HEK293 (cell line): ENCODE data around the gene FAAH.

Source experiments
- CTCF ChIA-PET: fragments of 350-600 bp; formaldehyde crosslinking; extraction: SDS; loops from one replicate; lab custom pipeline; 2021; ENCODE audit warnings: antibody characterized with exemption; lab: Yijun Ruan, JAX
- POLR2A ChIA-PET: fragments of 300-600 bp; formaldehyde crosslinking; extraction: SDS; loops from one replicate; lab custom pipeline; 2020; ENCODE audit warnings: antibody characterized with exemption, inconsistent platforms; lab: Yijun Ruan, JAX
- H3K27ac ChIP-seq: fragments of 200-500 bp; sonication (Bioruptor generic); 2 replicates; pipeline ENCODE4 v1.5.1; 2014; ENCODE audit warnings: low read depth, low read length, control low read depth, inconsistent platforms; ENCODE audit errors: extremely low read depth
- H3K36me3 ChIP-seq, 2 experiments: fragments of 200-500 bp in 1 of 2; sonication (Bioruptor generic) in 1 of 2; 1 replicate in 1 of 2; 2 replicates in 1 of 2; pipeline ENCODE4 v1.5.1; 2014 to 2017; ENCODE audit warnings: inconsistent platforms in 2 of 2, low read length in 2 of 2; ENCODE audit not compliant: control insufficient read depth in 2 of 2, insufficient read depth in 1 of 2
- H3K4me1 ChIP-seq: fragments of 200-500 bp; sonication (Bioruptor generic); 2 replicates; pipeline ENCODE4 v1.5.1; 2014; ENCODE audit warnings: mild to moderate bottlenecking, low read length, inconsistent platforms; ENCODE audit not compliant: control insufficient read depth, insufficient read depth
- H3K4me3 ChIP-seq: 2 replicates; pipeline ENCODE4 v1.5.1; 2011; ENCODE audit warnings: low read depth, mild to moderate bottlenecking, control low read depth, low read length, moderate library complexity
- H3K9me3 ChIP-seq: fragments of 200-500 bp; sonication (Bioruptor generic); 2 replicates; pipeline ENCODE4 v1.5.1; 2014; ENCODE audit warnings: low read depth, low read length, inconsistent platforms; ENCODE audit not compliant: control insufficient read depth, insufficient read depth
- EGR2 ChIP-seq: fragments of 450-650 bp; formaldehyde crosslinking; IDR thresholded peaks from 2 replicates; pipeline ENCODE4 v1.5.1; 2016; ENCODE audit warnings: low read depth, missing biosample characterization, missing genetic modification characterization
- FEZF1 ChIP-seq: fragments of 450-650 bp; formaldehyde crosslinking; IDR thresholded peaks from 2 replicates; pipeline ENCODE4 v1.5.1; 2016; ENCODE audit warnings: missing biosample characterization, missing genetic modification characterization
- HOXA7 ChIP-seq: sonication (generic); formaldehyde crosslinking; IDR thresholded peaks from 2 replicates; pipeline ENCODE4 v1.8.1; 2022; ENCODE audit warnings: missing genetic modification reagents, borderline replicate concordance
- TRIM28 ChIP-seq: IDR thresholded peaks from 2 replicates; pipeline ENCODE4 v1.6.1; 2011; ENCODE audit warnings: low read length, control low read depth, borderline replicate concordance
- YY1 ChIP-seq: fragments of 450-650 bp; formaldehyde crosslinking; IDR thresholded peaks from 2 replicates; pipeline ENCODE4 v1.5.1; 2018; ENCODE audit warnings: missing biosample characterization, missing genetic modification characterization
- ZBTB7A ChIP-seq: fragments of 450-650 bp; formaldehyde crosslinking; IDR thresholded peaks from 2 replicates; pipeline ENCODE4 v1.5.1; 2016; ENCODE audit warnings: low read depth, missing biosample characterization, missing genetic modification characterization
- ZBTB8A ChIP-seq: fragments of 450-650 bp; formaldehyde crosslinking; IDR thresholded peaks from 2 replicates; pipeline ENCODE4 v1.5.1; 2016; ENCODE audit warnings: missing biosample characterization, missing genetic modification characterization
- ZFHX2 ChIP-seq: fragments of 450-650 bp; formaldehyde crosslinking; conservative IDR thresholded peaks from 2 replicates; pipeline ENCODE4 v1.5.1; 2016; ENCODE audit warnings: missing biosample characterization, missing genetic modification characterization
- ZNF132 ChIP-seq: fragments of 450-650 bp; formaldehyde crosslinking; IDR thresholded peaks from 2 replicates; pipeline ENCODE4 v1.5.1; 2017; ENCODE audit warnings: missing biosample characterization, missing genetic modification characterization, borderline replicate concordance
- ZNF157 ChIP-seq: fragments of 450-650 bp; formaldehyde crosslinking; IDR thresholded peaks from 2 replicates; pipeline ENCODE4 v1.5.1; 2016; ENCODE audit warnings: missing biosample characterization, missing genetic modification characterization
- ZNF292 ChIP-seq: fragments of 450-650 bp; formaldehyde crosslinking; IDR thresholded peaks from 2 replicates; pipeline ENCODE4 v1.5.1; 2016; ENCODE audit warnings: low read depth, missing biosample characterization, missing genetic modification characterization, borderline replicate concordance
- ZNF324 ChIP-seq: fragments of 450-650 bp; formaldehyde crosslinking; IDR thresholded peaks from 2 replicates; pipeline ENCODE4 v1.5.1; 2016; ENCODE audit warnings: missing biosample characterization, missing genetic modification characterization
- ZNF394 ChIP-seq: fragments of 450-650 bp; formaldehyde crosslinking; IDR thresholded peaks from 2 replicates; pipeline ENCODE4 v1.5.1; 2016; ENCODE audit warnings: missing biosample characterization, missing genetic modification characterization, mild to moderate bottlenecking, moderate library complexity, borderline replicate concordance
- ZNF521 ChIP-seq: fragments of 450-650 bp; formaldehyde crosslinking; IDR thresholded peaks from 2 replicates; pipeline ENCODE4 v1.5.1; 2017; ENCODE audit warnings: missing biosample characterization, mild to moderate bottlenecking, missing genetic modification characterization
- ZNF654 ChIP-seq: fragments of 450-650 bp; formaldehyde crosslinking; IDR thresholded peaks from 2 replicates; pipeline ENCODE4 v1.5.1; 2016; ENCODE audit warnings: low read depth, missing biosample characterization, missing genetic modification characterization
- ZNF747 ChIP-seq: fragments of 450-650 bp; formaldehyde crosslinking; IDR thresholded peaks from 2 replicates; pipeline ENCODE4 v1.5.1; 2016; ENCODE audit warnings: missing biosample characterization, missing genetic modification characterization
- ZNF76 ChIP-seq: fragments of 450-650 bp; formaldehyde crosslinking; IDR thresholded peaks from 2 replicates; pipeline ENCODE4; 2016; ENCODE audit warnings: low read depth, missing biosample characterization, missing genetic modification characterization, borderline replicate concordance
- ZSCAN16 ChIP-seq: fragments of 450-650 bp; formaldehyde crosslinking; IDR thresholded peaks from 2 replicates; pipeline ENCODE4 v1.5.1; 2016; ENCODE audit warnings: missing biosample characterization, missing genetic modification characterization
- TF ChIP-seq, protein P1 (sequence below): fragments of 450-650 bp; formaldehyde crosslinking; conservative IDR thresholded peaks from 2 replicates; pipeline ENCODE4 v1.5.1; 2016; ENCODE audit warnings: low read depth, missing biosample characterization, missing genetic modification characterization
- TF ChIP-seq, protein P2 (sequence below): fragments of 450-650 bp; formaldehyde crosslinking; IDR thresholded peaks from 2 replicates; pipeline ENCODE4 v1.5.0; 2017; ENCODE audit warnings: missing biosample characterization, missing genetic modification characterization, borderline replicate concordance
- TF ChIP-seq, protein P3 (sequence below): fragments of 450-650 bp; formaldehyde crosslinking; IDR thresholded peaks from 2 replicates; pipeline ENCODE4 v1.5.1; 2016; ENCODE audit warnings: missing biosample characterization, missing genetic modification characterization
- TF ChIP-seq, protein P4 (sequence below): fragments of 450-650 bp; formaldehyde crosslinking; IDR thresholded peaks from 2 replicates; pipeline ENCODE4 v1.5.1; 2016; ENCODE audit warnings: missing biosample characterization, missing genetic modification characterization
- TF ChIP-seq, protein P5 (sequence below): fragments of 450-650 bp; formaldehyde crosslinking; IDR thresholded peaks from 2 replicates; pipeline ENCODE4 v1.5.1; 2016; ENCODE audit warnings: missing biosample characterization, missing genetic modification characterization

FAAH gene

DNA sequence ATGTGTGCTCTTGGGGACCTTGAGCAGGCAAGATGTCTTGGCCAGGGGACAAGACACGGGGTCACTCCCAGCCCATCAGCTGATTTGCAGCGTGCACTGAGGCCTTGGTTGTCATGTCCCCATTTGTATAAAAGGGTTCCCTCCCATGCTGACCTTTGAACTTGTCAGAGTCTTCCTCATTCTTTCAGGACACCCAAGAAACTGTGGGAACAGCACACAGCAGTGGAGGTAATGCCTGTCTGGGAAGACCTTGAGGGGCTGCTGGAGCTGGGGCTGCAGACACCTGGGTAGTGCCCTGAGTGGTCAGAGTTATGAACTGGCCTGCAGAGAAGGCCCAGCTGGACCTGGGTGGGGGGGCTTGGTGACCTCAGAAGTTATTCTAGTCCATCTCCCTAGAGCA lies 46.4 kb downstream of the FAAH start:
- Histone ChIP-seq H3K36me3 (no peaks in the 10 kb centered on the region), H3K4me1 (no peaks in the 10 kb centered on the region), H3K27ac (no peak overlapping the region), H3K9me3 (no peaks in the 10 kb centered on the region), H3K4me3 (no peak overlapping the region)
- POLR2A ChIA-PET, result no interaction called here
- TF ChIP-seq ZNF292 (tag by site-specific recombination), result no peak
- no peak for TF ChIP-seq ZSCAN16
- no peak for TF ChIP-seq ZNF654
- no peak for TF ChIP-seq TRIM28
- TF ChIP-seq HOXA7 (CRISPR knock-in tag), result no peak
- TF ChIP-seq ZNF747 (tag by site-specific recombination), result no peak
- no peak for TF ChIP-seq ZNF394 (tag by site-specific recombination)
- no peak for TF ChIP-seq ZFHX2 (tag by site-specific recombination)
- TF ChIP-seq ZNF157, result no peak
- CTCF ChIA-PET, result interaction anchor here (1.0 to 3.0 kb wide), 6 partner anchors 15 to 285 kb away, joined by 3 to 48 read pairs (median 5); no protein-coding TSS in a partner anchor

DNA sequence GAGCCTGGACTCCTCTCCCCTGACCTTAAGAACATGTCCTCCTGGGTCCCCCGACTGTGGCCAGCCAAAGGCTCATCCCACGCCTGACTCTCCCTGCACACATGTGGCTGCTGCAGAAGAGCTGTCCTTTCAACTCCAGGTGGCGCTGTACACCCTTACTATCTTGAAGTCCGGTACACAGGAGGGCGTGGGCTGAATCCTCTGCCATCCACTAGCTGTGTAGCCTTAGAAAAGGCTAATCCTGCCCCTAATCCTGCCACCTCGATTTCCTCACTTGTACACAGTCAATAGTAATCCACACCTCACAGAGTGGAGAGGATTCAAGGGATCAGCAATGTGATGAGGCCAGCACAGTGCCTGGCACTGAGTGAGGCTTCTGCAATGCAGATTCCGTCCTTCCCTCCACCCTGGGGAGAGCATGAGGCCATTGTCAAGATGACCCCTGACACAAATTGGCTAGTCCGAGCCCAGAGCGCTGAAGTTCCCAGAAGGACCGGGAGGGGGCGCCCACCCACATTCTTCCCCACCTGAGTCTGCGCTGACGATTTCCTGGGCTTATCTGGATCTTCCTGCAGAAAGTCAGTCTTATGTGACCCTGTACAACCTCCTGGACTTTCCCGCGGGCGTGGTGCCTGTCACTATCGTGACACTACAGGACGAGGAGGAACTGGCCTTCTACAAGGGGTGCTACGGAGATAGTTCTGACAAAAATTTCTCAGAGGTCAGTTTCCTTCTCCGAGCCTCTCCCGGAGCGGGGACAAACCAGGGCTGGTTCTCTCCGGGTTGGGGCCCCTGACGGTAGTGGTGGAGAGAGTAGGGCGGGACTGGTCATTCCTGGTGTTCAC lies 48.4 kb downstream of the FAAH start:
- POLR2A ChIA-PET, result interaction anchor here (0.6 kb wide), 1 partner anchor 26 kb away, joined by 7 read pairs; no protein-coding TSS in a partner anchor
- no peaks in the 10 kb centered on the region for H3K9me3 ChIP-seq
- TF ChIP-seq, protein P1, sequence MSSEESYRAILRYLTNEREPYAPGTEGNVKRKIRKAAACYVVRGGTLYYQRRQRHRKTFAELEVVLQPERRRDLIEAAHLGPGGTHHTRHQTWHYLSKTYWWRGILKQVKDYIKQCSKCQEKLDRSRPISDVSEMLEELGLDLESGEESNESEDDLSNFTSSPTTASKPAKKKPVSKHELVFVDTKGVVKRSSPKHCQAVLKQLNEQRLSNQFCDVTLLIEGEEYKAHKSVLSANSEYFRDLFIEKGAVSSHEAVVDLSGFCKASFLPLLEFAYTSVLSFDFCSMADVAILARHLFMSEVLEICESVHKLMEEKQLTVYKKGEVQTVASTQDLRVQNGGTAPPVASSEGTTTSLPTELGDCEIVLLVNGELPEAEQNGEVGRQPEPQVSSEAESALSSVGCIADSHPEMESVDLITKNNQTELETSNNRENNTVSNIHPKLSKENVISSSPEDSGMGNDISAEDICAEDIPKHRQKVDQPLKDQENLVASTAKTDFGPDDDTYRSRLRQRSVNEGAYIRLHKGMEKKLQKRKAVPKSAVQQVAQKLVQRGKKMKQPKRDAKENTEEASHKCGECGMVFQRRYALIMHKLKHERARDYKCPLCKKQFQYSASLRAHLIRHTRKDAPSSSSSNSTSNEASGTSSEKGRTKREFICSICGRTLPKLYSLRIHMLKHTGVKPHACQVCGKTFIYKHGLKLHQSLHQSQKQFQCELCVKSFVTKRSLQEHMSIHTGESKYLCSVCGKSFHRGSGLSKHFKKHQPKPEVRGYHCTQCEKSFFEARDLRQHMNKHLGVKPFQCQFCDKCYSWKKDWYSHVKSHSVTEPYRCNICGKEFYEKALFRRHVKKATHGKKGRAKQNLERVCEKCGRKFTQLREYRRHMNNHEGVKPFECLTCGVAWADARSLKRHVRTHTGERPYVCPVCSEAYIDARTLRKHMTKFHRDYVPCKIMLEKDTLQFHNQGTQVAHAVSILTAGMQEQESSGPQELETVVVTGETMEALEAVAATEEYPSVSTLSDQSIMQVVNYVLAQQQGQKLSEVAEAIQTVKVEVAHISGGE (tag by site-specific recombination), result no peak
- TF ChIP-seq FEZF1 (tag by site-specific recombination) (peak; percentile 80), ZNF521 (tag by site-specific recombination) (no peak), ZBTB7A (no peak), EGR2 (tag by site-specific recombination) (peak; percentile 81), YY1 (tag by site-specific recombination) (no peak), ZNF132 (tag by site-specific recombination) (no peak), ZBTB8A (tag by site-specific recombination) (peak; percentile 92), ZNF76 (tag by site-specific recombination) (no peak), TRIM28 (peak; percentile 99), ZNF324 (tag by site-specific recombination) (peak; percentile 52; the same call in 1 of the 2 replicates)
- TF ChIP-seq, protein P2, sequence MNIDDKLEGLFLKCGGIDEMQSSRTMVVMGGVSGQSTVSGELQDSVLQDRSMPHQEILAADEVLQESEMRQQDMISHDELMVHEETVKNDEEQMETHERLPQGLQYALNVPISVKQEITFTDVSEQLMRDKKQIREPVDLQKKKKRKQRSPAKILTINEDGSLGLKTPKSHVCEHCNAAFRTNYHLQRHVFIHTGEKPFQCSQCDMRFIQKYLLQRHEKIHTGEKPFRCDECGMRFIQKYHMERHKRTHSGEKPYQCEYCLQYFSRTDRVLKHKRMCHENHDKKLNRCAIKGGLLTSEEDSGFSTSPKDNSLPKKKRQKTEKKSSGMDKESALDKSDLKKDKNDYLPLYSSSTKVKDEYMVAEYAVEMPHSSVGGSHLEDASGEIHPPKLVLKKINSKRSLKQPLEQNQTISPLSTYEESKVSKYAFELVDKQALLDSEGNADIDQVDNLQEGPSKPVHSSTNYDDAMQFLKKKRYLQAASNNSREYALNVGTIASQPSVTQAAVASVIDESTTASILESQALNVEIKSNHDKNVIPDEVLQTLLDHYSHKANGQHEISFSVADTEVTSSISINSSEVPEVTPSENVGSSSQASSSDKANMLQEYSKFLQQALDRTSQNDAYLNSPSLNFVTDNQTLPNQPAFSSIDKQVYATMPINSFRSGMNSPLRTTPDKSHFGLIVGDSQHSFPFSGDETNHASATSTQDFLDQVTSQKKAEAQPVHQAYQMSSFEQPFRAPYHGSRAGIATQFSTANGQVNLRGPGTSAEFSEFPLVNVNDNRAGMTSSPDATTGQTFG (tag by site-specific recombination), result no peak
- TF ChIP-seq, protein P3, sequence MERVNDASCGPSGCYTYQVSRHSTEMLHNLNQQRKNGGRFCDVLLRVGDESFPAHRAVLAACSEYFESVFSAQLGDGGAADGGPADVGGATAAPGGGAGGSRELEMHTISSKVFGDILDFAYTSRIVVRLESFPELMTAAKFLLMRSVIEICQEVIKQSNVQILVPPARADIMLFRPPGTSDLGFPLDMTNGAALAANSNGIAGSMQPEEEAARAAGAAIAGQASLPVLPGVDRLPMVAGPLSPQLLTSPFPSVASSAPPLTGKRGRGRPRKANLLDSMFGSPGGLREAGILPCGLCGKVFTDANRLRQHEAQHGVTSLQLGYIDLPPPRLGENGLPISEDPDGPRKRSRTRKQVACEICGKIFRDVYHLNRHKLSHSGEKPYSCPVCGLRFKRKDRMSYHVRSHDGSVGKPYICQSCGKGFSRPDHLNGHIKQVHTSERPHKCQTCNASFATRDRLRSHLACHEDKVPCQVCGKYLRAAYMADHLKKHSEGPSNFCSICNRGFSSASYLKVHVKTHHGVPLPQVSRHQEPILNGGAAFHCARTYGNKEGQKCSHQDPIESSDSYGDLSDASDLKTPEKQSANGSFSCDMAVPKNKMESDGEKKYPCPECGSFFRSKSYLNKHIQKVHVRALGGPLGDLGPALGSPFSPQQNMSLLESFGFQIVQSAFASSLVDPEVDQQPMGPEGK, result peak; percentile 44; the same call in 1 of the 2 replicates
- TF ChIP-seq, protein P4, sequence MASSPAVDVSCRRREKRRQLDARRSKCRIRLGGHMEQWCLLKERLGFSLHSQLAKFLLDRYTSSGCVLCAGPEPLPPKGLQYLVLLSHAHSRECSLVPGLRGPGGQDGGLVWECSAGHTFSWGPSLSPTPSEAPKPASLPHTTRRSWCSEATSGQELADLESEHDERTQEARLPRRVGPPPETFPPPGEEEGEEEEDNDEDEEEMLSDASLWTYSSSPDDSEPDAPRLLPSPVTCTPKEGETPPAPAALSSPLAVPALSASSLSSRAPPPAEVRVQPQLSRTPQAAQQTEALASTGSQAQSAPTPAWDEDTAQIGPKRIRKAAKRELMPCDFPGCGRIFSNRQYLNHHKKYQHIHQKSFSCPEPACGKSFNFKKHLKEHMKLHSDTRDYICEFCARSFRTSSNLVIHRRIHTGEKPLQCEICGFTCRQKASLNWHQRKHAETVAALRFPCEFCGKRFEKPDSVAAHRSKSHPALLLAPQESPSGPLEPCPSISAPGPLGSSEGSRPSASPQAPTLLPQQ (tag by site-specific recombination), result no peak; the same call in 1 of the 2 replicates
- TF ChIP-seq, protein P5, sequence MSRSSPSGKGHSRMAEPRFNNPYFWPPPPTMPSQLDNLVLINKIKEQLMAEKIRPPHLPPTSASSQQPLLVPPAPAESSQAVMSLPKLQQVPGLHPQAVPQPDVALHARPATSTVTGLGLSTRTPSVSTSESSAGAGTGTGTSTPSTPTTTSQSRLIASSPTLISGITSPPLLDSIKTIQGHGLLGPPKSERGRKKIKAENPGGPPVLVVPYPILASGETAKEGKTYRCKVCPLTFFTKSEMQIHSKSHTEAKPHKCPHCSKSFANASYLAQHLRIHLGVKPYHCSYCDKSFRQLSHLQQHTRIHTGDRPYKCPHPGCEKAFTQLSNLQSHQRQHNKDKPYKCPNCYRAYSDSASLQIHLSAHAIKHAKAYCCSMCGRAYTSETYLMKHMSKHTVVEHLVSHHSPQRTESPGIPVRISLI (tag by site-specific recombination), result no peak

More for the DNA sequence above, 48.4 kb downstream of the FAAH start:
- Histone ChIP-seq H3K4me1 (no peaks in the 10 kb centered on the region), H3K27ac (no peak overlapping the region; the same call in 1 of the 2 replicates), H3K36me3 (no peaks in the 10 kb centered on the region), H3K4me3 (peak overlapping the region; percentile 45)
- CTCF ChIA-PET, result interaction anchor here (0.6 to 12.7 kb wide), 38 partner anchors 9 to 437 kb away, joined by 3 to 315 read pairs (median 4); partner anchors contain the start of genes DMBX1 and MKNK1
